Right atrium auricular region (tissue), 2 donors: Measurements from ENCODE around the gene SMAD1. TPM values are rescaled to one million over a fixed set of nuclear protein-coding genes. Genes with fewer than 3 reads are reported as not detected.

Experiments used
- DNase-seq: peaks from one replicate; pipeline ENCODE4 v3.0.0-alpha.2; 2019; ENCODE audit warnings: low spot score
- H3K27ac ChIP-seq, 2 donors: fragments of 200-600 bp; sonication (generic); 1 replicate in 1 of 2; 2 replicates in 1 of 2; pipeline ENCODE4 v1.5.1; 2016 to 2019
- H3K27me3 ChIP-seq, 2 donors: fragments of 200-600 bp; sonication (generic); one replicate each; pipeline versions ENCODE4 v1.5.1 to v1.6.0; 2017 to 2019
- H3K36me3 ChIP-seq: fragments of 200-600 bp; sonication (generic); one replicate; pipeline ENCODE4 v1.5.1; 2016
- H3K4me1 ChIP-seq, 2 donors: fragments of 200-600 bp; sonication (generic); one replicate each; pipeline versions ENCODE4 v1.5.1 to v1.6.0; 2017 to 2019
- H3K4me3 ChIP-seq, 2 donors: fragments of 200-600 bp; sonication (generic); 1 replicate in 1 of 2; 2 replicates in 1 of 2; pipeline ENCODE4 v1.5.1; 2017 to 2019; ENCODE audit warnings: mild to moderate bottlenecking in 1 of 2, moderate library complexity in 1 of 2
- H3K9me3 ChIP-seq, 2 donors: fragments of 200-600 bp; sonication (generic); one replicate each; pipeline ENCODE4 v1.5.1; 2019
- total RNA-seq, 2 donors: library from RNA; depleted of rRNA; stranded (reverse); fragments of >200 nt; gene quantifications; one replicate each; pipeline ENCODE4 v1.1.0, GENCODE V29; 2016
- TF ChIP-seq, protein P1 (sequence below), 2 donors: fragments of 200-600 bp; sonication (generic); IDR thresholded peaks; one replicate each; pipeline ENCODE4 v1.5.1; 2019; ENCODE audit warnings: antibody characterized with exemption in 2 of 2

The SMAD1 gene
- total RNA-seq, 2 donors from 2014 or later, result 12.5 to 13.9 TPM

DNA sequence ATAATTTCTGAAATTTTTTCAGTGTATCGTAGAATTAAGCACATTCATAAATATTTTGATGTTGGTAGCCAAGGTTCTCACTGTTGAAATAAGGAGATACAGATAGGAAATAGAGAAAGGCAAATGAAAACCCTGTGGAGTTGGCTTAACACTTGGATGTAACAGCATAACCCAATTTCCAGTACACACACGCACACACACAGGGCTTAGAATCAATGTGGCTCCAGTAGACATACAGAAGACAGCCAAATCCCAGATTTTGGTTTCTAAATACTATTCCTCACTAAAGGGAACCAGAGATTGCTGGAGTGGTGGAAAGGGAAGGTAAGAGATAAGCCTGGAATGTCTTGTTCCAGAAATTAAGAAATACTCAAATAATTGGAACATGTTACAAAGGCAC lies 54.4 kb downstream of the SMAD1 start:
- Histone ChIP-seq H3K9me3 (no peaks in the 10 kb centered on the region), H3K4me3 (no peak overlapping the region), H3K27ac (no peak overlapping the region), H3K4me1 (peaks cover 0 to 16% of the 10 kb centered on the region in 2 donors), H3K27me3 (no peaks in the 10 kb centered on the region), H3K36me3 (no peaks in the 10 kb centered on the region)
- no peak for DNase-seq
- TF ChIP-seq, protein P1, sequence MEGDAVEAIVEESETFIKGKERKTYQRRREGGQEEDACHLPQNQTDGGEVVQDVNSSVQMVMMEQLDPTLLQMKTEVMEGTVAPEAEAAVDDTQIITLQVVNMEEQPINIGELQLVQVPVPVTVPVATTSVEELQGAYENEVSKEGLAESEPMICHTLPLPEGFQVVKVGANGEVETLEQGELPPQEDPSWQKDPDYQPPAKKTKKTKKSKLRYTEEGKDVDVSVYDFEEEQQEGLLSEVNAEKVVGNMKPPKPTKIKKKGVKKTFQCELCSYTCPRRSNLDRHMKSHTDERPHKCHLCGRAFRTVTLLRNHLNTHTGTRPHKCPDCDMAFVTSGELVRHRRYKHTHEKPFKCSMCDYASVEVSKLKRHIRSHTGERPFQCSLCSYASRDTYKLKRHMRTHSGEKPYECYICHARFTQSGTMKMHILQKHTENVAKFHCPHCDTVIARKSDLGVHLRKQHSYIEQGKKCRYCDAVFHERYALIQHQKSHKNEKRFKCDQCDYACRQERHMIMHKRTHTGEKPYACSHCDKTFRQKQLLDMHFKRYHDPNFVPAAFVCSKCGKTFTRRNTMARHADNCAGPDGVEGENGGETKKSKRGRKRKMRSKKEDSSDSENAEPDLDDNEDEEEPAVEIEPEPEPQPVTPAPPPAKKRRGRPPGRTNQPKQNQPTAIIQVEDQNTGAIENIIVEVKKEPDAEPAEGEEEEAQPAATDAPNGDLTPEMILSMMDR (IDR thresholded peaks at IDR 0.05), result no peak

DNA sequence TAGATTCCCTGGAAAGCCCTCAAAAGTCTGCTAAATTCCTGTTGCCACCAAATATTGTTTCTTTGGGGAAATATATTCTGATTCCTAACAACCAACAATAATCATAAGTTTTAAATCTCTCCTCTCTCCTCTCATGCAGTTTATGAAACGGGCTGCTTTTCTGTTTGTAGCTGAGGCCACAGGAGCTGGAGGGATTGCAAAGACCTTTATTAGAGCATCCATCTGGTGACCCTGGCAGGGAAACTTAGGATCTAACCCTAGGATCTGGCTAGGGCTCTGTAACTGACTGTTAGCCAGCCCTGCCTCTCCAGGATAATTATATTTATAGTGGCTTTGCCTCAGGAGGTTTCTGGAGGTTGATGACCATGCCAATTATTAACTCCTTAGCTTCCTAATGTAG lies 56.9 kb downstream of the SMAD1 start:
- peaks cover 0 to 5% of the 10 kb centered on the region in 2 donors for H3K4me1 ChIP-seq
- H3K36me3 ChIP-seq, result peaks cover 7% of the 10 kb centered on the region
- no peaks in the 10 kb centered on the region for H3K9me3 ChIP-seq
- TF ChIP-seq, protein P1 (IDR thresholded peaks at IDR 0.05), result no peak
- no peak overlapping the region for H3K4me3 ChIP-seq
- H3K27me3 ChIP-seq, result no peaks in the 10 kb centered on the region
- DNase-seq, result no peak
- no peak overlapping the region for H3K27ac ChIP-seq

DNA sequence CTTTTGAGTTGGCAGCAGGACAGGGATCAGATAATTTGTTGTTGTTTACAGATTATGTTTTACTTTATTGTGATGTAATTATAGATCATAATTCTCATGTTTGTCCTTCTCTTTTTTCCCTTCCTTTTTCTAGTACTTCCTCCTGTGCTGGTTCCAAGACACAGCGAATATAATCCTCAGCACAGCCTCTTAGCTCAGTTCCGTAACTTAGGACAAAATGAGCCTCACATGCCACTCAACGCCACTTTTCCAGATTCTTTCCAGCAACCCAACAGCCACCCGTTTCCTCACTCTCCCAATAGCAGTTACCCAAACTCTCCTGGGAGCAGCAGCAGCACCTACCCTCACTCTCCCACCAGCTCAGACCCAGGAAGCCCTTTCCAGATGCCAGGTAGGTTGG lies 58.0 kb downstream of the SMAD1 start:
- DNase-seq, result no peak
- TF ChIP-seq, protein P1 (IDR thresholded peaks at IDR 0.05), result no peak
- H3K27ac ChIP-seq, result no peak overlapping the region
- no peaks in the 10 kb centered on the region for H3K9me3 ChIP-seq
- H3K36me3 ChIP-seq, result peaks cover 7% of the 10 kb centered on the region
- no peaks in the 10 kb centered on the region for H3K27me3 ChIP-seq
- no peak overlapping the region for H3K4me3 ChIP-seq
- peaks cover 0 to 5% of the 10 kb centered on the region in 2 donors for H3K4me1 ChIP-seq

DNA sequence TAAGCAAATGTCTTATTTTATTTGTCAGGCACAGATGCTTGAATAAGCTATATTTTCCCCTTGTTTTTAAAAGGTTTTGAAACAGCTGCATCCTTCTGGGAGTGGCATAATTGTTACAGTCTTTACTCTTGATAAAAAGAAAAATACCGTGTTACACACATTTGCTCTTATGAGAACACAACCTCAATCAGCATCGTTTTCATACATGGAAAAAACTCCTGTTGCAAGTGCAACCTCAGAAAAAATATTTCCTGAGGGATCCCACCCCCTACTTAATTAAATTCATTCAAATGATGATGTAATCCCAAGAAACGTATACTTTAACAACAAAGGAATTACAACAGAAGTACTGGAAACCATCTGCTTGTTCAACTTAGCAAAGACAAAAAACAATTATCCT lies 58.6 kb downstream of the SMAD1 start:
- Histone ChIP-seq H3K27ac (no peak overlapping the region), H3K36me3 (peaks cover 7% of the 10 kb centered on the region), H3K4me3 (no peak overlapping the region), H3K9me3 (no peaks in the 10 kb centered on the region), H3K4me1 (peaks cover 0 to 9% of the 10 kb centered on the region in 2 donors), H3K27me3 (no peaks in the 10 kb centered on the region)
- no peak for DNase-seq
- TF ChIP-seq, protein P1 (IDR thresholded peaks at IDR 0.05), result no peak

DNA sequence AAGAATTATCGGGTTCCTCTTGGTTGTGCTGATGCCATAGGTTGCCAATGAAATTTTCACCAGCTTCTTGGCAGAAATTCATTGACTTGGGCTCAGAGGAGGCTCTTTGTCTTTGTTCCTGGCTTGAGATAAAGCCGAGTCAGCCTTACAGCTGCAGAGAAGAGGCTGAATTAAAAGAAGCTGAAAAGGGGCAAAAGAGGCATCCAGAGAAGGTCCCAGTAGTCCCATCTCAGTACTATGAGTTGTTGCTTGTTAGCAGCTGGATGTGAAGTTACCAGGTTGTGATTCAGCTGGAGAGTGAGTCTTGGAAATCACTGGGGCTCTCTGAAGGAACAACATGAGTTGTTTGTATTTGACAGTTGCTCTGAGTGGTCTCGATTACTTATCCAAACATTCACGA lies 59.7 kb downstream of the SMAD1 start:
- H3K27me3 ChIP-seq, result no peaks in the 10 kb centered on the region
- TF ChIP-seq, protein P1 (IDR thresholded peaks at IDR 0.05), result no peak
- DNase-seq, result no peak
- peaks cover 7% of the 10 kb centered on the region for H3K36me3 ChIP-seq
- H3K4me3 ChIP-seq, result no peak overlapping the region
- no peaks in the 10 kb centered on the region for H3K9me3 ChIP-seq
- peaks cover 0 to 18% of the 10 kb centered on the region in 2 donors for H3K4me1 ChIP-seq
- H3K27ac ChIP-seq, result no peak overlapping the region

DNA sequence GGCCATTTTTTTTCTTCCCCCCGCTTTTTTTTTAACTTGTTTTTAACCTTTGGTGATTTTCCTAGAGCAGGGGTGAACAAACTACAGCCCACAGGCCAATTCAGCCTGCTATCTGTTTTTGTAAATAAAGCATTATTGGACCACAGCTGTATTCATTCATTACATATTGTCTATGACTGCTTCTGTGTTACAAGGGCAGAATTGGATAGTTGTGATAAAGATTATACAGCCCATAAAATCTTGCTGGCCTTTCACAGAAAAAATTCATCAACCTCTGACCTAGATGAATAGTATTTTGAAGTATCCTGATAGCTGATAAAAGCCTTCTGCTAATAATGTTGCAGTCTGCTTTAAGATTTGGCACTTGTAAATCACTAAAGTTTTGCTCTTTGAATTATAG lies 63.4 kb downstream of the SMAD1 start:
- Histone ChIP-seq H3K4me3 (no peak overlapping the region), H3K27ac (no peak overlapping the region), H3K9me3 (no peaks in the 10 kb centered on the region), H3K4me1 (peaks cover 0 to 14% of the 10 kb centered on the region in 2 donors), H3K36me3 (peaks cover 7% of the 10 kb centered on the region), H3K27me3 (no peaks in the 10 kb centered on the region)
- TF ChIP-seq, protein P1 (IDR thresholded peaks at IDR 0.05), result no peak
- DNase-seq, result no peak
